ENCODE measurements around the gene NCK1.

NCK1 gene

GRCh38 chr3:136861890-136862616 lies at the start of gene NCK1:
TSS of gene NCK1 (plus strand) at chr3:136862208. CDS start at chr3:136928002, 65,794 bp downstream.
- DNase-seq (ENCODE audit: low spot score) = peak; percentile 99

DNA sequence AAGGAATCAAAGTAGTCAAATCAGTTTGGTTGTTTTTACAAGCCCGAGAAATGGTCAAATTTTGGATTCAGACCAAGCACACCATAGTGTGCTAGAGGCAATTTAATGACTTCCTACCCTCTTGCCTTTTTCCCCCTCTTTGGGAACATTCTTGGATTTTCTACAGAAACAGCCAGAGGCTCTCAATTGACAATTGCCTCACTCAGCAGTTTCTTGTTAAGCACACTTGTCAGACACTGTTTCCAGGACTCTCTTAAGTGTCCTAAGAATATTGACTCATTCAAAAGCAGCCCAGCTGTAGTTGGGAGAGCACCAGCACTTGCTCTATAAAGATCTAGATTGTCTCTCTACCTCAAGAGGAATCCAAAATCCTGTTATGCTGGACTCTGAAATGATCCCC lies 44.6 kb upstream of the NCK1 start:
- DNase-seq (ENCODE audit: low spot score) = no peak

GRCh38 chr3:136818191-136818768 lies 43.7 kb upstream of the NCK1 start:
- peak; percentile 87 for DNase-seq (ENCODE audit: low spot score)

DNA sequence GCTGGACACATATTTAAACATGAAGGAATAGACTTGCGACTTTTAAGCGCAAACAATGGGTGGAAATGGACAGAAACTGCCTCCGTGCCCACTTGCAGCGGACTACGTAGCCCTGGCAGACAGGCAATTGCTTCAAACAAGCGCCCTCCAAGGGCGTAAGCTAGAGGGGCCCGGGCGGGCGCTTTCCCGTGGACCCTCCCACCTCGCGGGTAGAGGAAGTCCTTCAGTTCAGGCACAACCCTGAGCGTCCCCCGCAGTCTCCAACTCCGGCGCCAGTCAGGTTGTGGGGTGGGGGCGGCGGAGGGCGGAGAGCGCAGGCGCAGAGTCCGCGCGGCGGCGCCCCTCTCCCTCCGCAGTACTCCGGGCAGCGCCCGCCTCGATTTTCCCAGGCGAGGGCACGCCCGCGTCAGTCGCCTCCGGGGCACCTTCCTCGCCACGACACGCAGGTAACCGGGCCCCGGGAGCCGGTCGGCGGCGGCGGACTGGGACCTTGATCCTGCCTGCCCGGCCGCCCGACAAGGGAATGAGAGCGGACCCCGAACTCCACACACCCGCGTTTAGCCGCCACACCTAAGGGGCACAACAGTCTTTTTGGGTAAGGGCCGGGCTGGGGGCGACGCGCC lies 43.1 kb upstream of the NCK1 start, which contains the start of gene SLC35G2:
SLC35G2 (plus strand) TSS at position 358 of the 623 bp plus-strand sequence. CDS start 35,335 bp downstream, outside the sequence.
- DNase-seq (ENCODE audit: low spot score) = peak; percentile 49

DNA sequence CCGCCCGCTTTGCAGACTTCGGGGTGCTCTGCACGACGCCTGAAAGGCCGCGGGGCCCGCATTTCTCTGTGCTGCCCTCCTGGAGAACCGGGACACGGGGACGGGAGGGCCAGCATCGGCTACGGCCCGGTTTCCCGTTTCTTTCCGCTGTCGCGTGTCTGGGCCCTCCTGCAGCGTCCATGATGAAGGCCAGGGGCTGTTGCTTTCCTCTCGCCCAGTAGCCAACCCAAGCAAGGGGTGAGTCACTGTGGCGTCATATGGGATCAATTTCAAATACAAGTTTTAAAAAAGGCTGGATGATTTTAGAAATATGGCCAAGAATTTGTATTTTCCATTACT lies 42.6 kb upstream of the NCK1 start:
- peak; percentile 65 for DNase-seq (ENCODE audit: low spot score)

DNA sequence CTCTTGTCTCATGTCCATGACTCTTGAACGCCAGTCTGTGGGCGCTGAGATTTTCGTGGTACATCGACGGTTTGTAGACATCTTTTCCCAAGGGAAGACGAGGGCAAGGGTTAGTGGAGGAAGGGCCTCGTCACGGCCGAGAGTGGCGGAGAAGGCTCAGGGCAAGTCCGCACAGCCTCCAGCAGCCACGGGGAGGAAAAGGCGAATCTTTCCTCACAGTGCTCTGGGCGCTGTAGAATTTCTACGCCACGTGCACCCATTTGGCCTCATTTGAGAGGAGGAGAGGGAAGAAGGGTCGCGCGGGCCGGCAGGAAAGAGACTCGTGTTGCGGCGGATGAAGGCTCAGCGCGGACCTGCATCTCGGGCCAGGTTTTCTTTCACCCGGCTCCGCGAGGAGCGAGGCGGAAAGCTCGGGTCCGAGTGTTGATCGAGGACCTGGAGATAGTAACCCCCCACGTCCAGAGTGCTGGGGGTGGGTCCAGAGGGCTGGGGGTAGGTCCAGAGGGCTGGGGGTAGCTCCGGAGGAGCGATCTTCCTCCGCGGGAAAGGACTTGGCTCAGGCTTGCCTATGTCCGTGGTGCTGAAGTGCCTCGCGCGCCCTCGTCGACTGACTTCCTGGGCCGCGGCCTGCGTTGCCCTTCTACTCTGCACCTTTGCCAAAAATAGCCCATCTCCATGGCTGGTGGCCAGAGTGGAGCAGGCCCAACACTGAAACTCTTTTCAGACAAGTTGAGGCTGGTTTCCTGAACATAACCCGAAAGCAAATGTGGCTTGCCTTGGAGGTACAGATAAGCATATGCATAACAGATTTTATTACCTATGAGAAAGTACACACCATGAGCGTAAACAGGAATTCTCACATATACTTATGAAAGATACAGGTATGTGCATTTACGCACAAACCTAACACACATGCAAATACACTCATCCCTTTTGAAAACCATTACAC lies 42.0 kb upstream of the NCK1 start:
- DNase-seq (ENCODE audit: low spot score) = peak; percentile 46

DNA sequence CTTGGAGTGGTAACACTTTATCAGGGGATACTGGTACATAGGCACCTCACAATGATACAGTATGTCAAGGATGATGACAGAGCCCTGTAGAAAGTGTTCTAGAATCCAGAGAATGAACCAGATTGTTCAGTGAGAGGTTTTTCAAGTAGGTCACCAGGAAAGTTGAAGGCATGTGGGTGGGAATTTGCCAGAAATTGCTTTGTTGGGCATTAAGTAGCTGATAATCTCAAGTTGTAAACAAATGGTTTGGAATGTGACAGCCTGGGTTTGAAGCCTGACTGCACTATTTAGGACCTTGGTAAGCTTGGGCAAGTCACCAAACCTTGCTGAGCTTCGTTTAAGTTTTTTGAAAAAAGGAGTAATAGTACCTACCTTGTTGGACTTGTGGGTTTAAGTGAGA lies 30.5 kb upstream of the NCK1 start:
- DNase-seq (ENCODE audit: low spot score) = no peak

- DNase-seq (ENCODE audit: low spot score) = no peak
These were observed 26.8 kb upstream of the NCK1 start for GRCh38 chr3:136835089-136835812.

DNA sequence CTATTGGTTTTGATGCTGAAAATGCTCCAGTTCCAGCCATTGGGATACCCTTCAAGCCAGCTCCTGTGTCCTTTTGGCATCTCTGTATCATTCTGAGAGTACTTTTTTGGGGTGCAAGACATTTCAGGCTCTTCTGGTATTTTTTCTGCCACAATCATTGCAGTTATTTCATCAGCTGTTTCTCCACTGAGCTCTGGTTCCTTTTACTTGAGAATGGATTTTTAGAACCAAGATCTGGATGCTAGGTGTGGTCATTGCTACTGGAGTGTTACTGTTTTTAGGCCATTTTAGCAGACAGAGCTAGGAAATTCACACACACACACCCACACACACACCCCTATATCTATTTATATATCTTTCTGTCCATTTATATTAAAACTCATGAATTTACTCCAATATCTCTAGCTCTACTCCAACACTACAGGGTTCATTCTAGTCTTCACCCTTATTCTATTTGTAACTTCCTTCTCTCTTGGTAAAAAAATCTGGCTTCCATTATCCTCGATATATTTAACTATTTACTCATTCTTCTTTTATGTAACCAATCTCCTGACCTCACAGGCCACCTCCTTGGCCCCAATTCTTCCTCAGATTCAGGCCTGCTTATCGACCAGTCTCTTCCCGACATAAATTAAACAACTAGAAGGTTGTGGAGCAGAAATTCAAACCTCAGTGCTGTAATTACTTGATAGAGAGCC lies 26.0 kb upstream of the NCK1 start:
- DNase-seq (ENCODE audit: low spot score) = no peak

DNA sequence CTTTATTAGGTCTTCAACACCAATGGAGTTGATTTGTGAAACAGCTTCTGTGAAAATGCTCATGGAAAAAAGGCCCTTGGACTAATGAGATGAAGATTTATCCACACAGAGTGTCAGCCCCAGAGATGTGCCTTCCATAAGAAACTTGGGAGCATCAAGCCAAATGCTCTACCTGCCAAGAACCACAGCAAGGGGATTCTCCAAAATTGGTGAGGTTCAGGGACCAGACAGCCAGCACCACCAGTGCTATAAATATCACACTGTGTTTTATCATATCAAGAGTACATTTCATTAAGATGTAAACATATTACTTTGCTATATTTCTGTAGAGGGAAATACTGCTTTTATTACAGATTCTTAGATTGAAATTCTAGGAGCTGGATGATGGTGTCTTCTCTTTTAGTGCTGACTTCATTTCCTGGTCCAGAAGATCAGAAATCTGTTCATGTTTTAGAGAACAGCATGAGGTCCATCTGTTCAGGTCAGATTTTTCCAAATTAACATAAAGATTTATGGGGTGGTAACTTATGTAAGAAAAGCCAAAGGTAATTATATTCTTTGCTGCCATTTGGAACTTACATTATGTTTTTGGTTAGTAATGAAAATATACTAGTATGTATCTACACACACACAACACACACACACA lies 25.4 kb upstream of the NCK1 start:
- no peak for DNase-seq (ENCODE audit: low spot score)

GRCh38 chr3:136838641-136839555 lies 23.1 kb upstream of the NCK1 start:
- peak; percentile 65 for DNase-seq (ENCODE audit: low spot score)

DNA sequence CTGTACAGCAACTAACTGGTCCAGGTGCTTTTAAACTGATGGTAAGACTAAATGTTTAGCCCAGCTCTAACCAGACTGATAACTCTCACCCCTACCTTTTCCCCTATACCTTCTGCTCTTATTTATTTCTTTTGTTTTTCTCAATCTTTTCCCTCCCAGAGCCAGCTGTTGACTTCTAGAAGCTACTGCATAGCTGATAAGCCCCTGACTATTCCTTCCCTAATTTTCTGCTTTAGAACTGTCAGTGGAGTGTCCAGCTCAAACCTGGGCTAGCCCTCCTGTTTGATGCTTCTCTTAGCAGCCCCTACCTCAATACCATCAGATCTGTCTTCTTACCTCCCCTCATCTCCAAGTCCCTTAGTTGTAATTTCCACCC lies 22.5 kb upstream of the NCK1 start:
- DNase-seq (ENCODE audit: low spot score) = no peak

DNA sequence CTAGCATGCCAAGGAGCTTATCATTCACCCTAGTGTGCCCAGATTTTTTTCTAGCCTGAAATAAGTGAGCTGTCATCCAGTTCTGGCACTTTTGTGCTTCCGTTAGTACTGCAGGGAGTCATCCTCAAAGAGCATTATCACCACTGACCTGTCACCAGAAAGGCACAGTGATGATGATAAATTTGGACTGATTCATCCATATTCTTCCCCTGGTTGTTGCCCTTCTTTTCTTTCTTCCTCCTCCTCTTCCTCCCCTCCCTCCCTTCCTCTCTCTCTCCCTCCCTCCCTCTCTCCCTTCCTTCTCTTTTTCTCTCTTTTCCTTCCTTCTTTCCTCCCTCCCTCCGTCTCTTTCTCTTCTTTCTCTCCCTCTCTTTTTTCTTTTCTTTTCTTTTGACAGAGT lies 21.8 kb upstream of the NCK1 start:
- no peak for DNase-seq (ENCODE audit: low spot score)

GRCh38 chr3:136842294-136842693 lies 19.7 kb upstream of the NCK1 start:
- no peak for DNase-seq (ENCODE audit: low spot score)

- no peak for DNase-seq (ENCODE audit: low spot score)
These were observed 17.3 kb upstream of the NCK1 start for GRCh38 chr3:136844724-136845123.

- DNase-seq (ENCODE audit: low spot score) = no peak
These were observed 9.8 kb upstream of the NCK1 start for GRCh38 chr3:136852180-136852579.

DNA sequence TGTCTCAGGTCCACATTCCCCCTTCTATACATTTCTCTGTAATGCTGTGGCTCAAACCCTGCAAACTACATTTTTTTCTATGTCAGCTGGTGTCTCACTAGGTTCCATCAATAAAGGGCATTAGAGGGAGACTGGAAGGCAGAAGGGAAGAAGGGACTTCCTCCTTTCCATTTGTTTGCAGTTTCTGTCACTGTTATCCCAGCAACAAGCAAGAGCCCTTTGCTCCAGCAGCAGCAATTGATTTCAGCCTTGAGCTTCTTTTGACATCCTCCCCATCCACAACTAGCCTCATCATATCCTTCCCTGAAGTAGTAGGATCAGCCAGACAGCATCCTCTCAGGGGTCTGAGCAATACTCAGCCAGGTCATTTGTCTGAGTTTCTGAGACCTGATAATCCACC lies 5.3 kb upstream of the NCK1 start:
- no peak for DNase-seq (ENCODE audit: low spot score)

DNA sequence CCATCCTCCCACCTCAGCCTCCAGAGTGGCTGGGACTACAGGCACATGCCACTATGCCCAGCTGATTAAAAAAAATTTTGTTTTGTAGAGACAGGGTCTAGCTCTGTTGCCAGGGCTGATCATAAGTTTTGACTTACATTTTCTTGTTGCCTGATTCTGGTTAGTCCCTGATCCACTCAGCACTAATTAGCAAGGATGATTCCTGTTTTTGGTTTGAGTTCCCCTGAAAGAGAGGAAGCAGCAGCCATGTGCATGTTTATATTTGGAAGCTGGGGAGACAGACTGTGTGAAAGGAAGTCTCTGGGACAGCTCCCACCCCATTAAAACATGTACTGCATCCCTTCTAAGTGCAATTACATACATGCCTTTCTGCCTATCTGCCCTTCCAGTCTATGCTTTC lies 3.6 kb upstream of the NCK1 start:
- DNase-seq (ENCODE audit: low spot score) = no peak

GRCh38 chr3:136860541-136860940 lies 1.5 kb upstream of the NCK1 start:
- no peak for DNase-seq (ENCODE audit: low spot score)
